Kidney capillary endothelial cell (primary cell): ENCODE results near the gene RRN3.
A peak's percentile ranks its signal among the peaks of the same experiment; 100 is the strongest.
"Not testable (repeated sequence)": the region's sequence is repeated elsewhere in the genome, so short reads cannot be mapped to it uniquely, and the experiment has no call there.

ENCODE experiments used
- DNase-seq: peaks from one replicate; pipeline ENCODE4 v3.0.0-alpha.2; 2018; ENCODE audit warnings: low spot score

The RRN3 gene

DNA sequence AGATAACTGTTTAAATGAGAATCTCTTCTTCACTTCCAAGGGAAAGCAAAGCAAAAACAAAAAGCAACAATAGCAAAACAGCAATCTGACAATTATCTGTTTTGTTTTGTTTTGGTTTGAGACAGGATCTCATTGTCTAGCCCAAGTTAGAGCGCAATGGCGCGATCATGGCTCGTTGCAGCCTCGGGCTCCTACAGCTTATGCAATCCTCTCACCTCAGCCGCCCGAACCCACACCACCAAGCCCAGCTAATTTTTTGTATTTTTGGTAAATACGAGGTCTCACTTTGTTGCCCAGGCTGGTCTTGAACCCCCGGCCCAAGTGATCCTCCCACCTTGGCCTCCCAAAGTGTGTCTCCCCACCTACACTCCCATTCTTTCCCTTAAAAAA lies 2.5 kb upstream of the RRN3 start:
- DNase-seq = not testable (repeated sequence)

DNA sequence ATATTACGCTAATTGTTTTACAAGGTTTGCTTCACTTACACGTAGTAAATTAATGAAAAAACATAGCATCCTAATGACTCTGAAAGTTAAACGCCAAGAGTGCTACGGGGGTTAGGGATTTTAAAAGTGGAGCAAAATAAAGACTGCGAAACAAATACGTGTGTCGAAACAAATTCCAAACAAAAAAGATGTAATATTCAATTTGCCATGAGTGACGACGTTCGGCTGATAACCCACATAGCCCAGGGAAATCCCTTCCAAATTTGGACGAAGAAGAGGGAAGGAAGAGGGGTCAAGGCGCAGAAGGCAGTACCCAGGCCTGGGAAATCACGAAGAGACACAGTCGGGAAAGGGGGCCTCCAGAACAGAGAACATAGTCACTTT lies 509 bp downstream of the RRN3 start:
- not testable (repeated sequence) for DNase-seq

DNA sequence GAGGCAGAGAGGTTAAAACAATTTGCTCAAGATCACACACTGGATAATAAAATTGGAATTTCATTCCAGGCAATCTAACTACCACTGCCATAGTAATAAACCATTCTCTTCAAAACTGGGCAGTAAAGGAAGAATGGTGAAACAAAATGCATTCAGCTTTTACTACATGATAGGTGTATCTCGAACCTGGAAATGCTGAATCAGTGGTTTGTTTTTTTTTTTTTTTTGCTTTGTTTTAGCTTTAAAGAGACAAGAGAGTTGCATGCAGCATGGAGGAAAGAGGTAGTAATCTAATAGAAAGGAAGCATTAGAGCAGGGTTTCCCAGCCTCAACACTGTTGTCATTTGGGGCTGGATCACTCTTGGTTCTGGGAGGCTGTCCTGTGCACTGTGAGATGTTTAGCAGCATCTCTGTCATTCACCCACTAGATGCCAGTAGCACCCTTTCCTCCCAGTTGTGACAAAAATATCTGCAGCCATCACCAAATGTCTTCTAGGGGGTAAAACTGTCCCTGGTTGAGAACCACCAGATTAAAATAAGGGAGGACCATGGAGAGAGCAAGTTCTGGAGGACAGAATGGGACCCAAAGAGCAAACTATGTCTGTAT lies 3.3 kb downstream of the RRN3 start:
- DNase-seq = not testable (repeated sequence)

DNA sequence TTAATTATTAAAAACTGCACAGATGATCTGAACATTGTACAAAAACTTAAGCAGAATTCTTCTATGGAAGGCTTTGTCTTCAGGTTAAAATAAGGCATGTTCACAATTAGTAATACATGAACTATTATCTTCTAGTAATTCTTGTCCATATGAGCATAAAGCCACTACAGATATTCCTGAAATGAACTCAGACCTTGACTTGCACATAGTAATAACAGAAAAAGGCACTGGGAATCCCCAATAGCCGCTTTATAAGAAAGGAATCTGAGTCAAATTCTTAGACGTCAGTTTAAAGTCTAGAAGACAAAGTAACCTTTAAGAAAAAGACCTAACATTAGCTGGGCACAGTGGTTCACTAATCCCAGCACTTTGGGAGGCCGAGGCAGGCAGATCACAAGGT lies 11.3 kb downstream of the RRN3 start:
- DNase-seq = not testable (repeated sequence)

- DNase-seq = not testable (repeated sequence)
These were observed 13.2 kb downstream of the RRN3 start for GRCh38 chr16:15080883-15081282.

DNA sequence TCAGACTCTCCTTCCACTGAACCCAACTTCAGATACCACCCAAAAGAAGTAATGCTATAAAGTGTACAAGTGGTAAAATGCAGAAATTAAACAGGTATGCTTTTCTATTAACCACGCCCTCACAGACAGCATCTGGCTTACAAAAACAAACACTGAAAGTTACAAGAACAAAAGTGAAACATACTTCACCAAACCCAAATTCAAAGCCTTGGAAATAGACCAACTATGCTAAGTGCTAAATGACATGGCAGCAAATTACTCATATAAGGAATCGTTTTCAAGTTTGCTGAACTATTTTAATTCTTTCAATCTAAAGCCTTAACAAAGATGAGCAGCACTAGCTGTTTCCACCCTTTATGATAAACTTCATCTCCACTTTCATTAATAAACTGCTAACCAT lies 17.9 kb downstream of the RRN3 start:
- not testable (repeated sequence) for DNase-seq

- DNase-seq = no peak
These were observed 21.0 kb downstream of the RRN3 start for GRCh38 chr16:15073101-15073500.

DNA sequence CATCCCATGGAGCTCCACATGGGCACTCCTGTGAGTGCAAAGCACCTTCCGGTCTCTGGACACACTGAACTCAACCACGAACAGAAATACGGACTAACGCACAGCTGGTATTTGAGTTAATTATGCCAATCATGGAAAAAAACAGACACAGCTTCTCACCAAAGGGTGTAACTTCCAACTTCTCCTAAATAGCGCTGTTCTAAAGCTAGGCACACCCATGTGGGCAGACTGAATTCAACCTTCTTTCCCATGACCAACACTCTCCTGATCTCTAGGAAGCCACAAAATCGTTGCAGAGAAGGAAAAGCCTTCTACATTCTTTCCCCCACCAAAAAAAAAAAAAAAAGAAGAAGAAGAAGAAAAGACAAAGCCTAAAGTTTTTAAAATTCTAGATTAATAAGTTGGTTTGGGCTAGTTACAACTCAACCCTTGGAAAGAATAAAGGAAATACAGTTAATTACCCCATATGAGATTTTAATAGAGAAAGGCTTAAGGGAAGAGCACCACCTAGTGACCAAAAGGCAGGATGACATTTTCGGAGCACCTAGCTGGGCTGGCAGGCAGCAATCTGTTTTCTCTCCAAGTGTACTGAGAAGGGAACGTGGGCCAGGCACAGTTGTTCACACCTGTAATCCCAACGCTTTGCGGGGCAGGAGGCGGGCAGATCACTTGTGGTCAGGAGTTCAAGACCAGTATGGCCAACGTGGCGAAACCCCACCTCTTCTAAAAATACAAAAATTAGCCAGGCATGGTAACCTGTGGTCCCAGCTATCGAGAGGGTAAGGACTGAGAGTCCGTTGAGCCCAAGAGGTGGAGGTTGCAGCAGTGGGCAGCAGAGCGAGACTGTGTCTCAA lies 21.9 kb downstream of the RRN3 start:
- DNase-seq = not testable (repeated sequence)

- not testable (repeated sequence) for DNase-seq
These were observed 23.1 kb downstream of the RRN3 start for GRCh38 chr16:15071013-15071412.

DNA sequence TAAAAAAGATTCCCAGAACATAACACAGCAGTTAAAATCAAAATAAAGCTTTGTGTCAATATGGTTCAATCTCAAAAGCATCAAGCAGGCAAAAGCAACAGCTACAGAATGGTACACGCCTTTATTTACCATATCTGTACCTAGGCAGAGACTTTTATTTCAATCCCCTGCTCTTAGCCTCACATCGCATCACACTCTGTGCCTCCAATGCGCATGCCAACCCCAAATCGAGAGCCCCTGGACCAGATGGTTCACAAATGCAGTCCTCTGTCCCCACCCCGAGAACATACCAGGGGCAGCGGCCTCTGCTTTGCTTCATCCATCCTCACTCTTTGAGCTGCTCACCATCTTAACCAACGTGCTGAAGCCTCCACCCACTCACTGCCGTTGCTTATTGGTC lies 27.4 kb downstream of the RRN3 start:
- DNase-seq = not testable (repeated sequence)

GRCh38 chr16:15065961-15066360 lies 28.1 kb downstream of the RRN3 start:
- DNase-seq = not testable (repeated sequence)

- DNase-seq = peak; percentile 77
These were observed 31.8 kb downstream of the RRN3 start for GRCh38 chr16:15062085-15062810.

GRCh38 chr16:15059324-15059723 lies 34.7 kb downstream of the RRN3 start:
- no peak for DNase-seq

GRCh38 chr16:15057681-15058417 lies 36.2 kb downstream of the RRN3 start:
- no peak for DNase-seq

GRCh38 chr16:15055141-15056053 lies 38.7 kb downstream of the RRN3 start:
- DNase-seq = peak; percentile 43

GRCh38 chr16:15054357-15055140 lies 39.5 kb downstream of the RRN3 start:
- DNase-seq = no peak

DNA sequence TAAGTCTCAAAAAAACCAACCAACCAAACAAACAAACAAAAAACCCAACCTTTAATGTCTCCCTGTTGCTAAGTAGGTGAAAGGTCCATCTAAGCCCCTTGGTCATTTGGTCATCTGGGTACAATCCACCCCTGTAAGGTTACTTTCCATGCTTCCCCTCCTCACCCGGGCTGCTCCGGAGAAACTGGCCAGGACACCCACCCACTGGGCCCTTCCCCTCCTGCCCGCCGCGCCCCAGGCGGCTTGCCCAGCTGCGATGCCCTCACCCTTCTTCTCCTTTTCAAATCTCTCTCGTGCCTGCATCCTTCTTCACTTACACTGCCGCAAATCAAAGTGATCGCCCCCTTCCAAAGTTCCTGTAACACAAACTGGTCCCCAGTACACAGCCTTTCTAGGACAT lies 40.2 kb downstream of the RRN3 start:
- no peak for DNase-seq

DNA sequence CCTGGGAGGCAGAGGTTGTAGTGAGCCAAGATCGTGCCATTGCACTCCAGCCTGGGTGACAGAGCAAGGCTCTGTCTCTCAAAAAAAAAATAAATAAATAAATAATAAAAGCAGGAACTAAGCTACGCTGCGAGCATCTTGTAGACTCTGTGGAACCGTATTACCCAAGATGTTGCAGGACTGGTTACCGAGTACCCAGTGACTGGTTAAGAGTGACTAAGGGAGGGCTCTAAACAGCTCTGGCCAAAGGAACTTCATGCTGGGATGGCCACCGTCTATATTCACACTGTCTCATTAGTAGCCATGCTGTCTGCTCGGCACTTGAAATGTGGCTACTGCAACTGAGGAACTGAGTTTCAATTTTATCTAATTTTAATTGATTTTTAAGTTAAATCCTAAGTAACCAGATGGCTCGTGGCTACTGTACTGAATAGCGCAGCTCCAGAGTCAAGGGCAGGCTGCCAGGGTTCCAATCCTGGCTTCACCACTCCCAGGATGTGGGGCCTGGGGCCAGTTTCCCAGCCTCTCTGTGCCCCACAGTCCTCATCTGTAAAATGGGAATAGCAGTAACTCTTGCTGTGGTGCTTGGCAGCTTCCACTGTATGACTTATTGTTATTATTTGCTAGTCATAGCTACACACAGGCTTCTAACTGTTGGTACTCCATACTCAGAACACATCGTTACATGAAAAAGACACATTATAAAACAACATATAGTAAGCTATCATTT lies 41.2 kb downstream of the RRN3 start:
- no peak for DNase-seq

DNA sequence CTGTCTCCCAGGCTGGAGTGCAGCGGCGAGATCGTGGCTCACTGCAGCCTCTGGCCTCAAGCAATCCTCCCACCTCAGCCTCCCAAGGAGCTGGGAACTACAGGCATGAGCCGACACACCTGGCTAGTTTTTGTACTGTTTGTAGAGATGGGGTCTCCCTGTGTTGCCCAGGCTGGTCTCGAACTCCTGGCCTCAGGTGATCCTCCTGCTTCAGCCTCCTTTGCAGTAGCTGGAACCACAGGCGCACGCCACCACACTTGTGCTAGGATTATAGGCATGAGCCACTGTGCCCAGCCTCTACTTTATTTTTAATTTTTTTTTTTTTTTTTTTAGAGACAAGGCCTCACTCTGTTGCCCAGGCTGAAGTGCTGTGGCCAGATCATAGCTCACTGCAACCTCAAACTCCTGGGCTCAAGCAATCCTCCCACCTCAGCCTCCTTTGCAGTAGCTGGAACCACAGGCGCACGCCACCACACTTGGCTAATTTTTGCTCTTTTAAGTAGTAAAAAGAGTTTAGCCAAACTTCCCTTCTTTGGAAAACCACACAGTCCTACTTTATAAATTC lies 42.6 kb downstream of the RRN3 start:
- DNase-seq = no peak
